AG04449 (cell line): ENCODE results near the gene CIAPIN1.

ENCODE experiments used
- CTCF ChIA-PET: fragments of 350-600 bp; formaldehyde crosslinking; extraction: SDS; loops from one replicate; lab custom pipeline; 2021; ENCODE audit warnings: antibody characterized with exemption; lab: Yijun Ruan, JAX
- POLR2A ChIA-PET: fragments of 400-600, 350-600 bp; formaldehyde crosslinking; extraction: SDS; loops from one replicate; lab custom pipeline; 2020; ENCODE audit warnings: antibody characterized with exemption, inconsistent platforms; lab: Yijun Ruan, JAX
- DNase-seq: peaks from one replicate; pipeline ENCODE4 v3.0.0-alpha.2; 2010; ENCODE audit warnings: low read depth, low spot score
- H3K4me3 ChIP-seq: 2 replicates; pipeline ENCODE4 v1.5.1; 2011; ENCODE audit warnings: low read depth, mild to moderate bottlenecking, control low read depth, low read length
- TF ChIP-seq, protein P1 (sequence below): IDR thresholded peaks from one replicate; pipeline ENCODE4 v1.5.1; 2011; ENCODE audit warnings: mild to moderate bottlenecking, moderate library complexity, low read length, control low read depth, inconsistent platforms; ENCODE audit not compliant: insufficient read depth; ENCODE audit errors: missing control alignments

The CIAPIN1 gene

DNA sequence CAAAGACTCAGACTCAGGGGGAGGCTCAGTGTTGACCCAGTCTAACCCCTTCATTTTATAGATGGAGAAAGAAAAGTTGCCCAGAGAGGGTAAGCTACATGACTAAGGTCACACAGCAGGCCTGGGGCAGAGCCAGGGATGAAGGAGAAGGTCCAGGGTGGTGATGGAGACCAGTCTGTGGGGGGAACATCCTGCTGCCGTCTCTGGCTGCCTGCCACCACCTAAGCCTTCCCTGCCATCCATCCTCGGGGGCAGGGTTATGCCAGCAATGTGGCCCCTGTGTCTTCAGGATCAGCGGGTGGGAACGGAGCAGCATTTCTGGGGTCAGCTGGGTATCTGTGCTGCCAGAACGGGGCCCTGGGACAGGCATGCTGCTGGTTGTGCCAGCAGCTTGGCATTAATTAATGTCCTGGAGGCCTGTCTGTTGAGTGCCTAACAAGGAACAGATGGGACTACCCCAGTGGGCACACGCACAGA lies 33.6 kb upstream of the CIAPIN1 start:
- ChIA-PET CTCF (interaction anchor here (13.2 to 13.9 kb wide), 2 partner anchors 19 to 39 kb away, joined by 103 to 161 read pairs; partner anchors contain the start of gene POLR2C), POLR2A (interaction anchor here (2.5 kb wide), 1 partner anchor 18 kb away, joined by 10 read pairs; the partner anchor contains the start of gene POLR2C)
- no peak overlapping the region for H3K4me3 ChIP-seq
- no peak for DNase-seq
- TF ChIP-seq, protein P1, sequence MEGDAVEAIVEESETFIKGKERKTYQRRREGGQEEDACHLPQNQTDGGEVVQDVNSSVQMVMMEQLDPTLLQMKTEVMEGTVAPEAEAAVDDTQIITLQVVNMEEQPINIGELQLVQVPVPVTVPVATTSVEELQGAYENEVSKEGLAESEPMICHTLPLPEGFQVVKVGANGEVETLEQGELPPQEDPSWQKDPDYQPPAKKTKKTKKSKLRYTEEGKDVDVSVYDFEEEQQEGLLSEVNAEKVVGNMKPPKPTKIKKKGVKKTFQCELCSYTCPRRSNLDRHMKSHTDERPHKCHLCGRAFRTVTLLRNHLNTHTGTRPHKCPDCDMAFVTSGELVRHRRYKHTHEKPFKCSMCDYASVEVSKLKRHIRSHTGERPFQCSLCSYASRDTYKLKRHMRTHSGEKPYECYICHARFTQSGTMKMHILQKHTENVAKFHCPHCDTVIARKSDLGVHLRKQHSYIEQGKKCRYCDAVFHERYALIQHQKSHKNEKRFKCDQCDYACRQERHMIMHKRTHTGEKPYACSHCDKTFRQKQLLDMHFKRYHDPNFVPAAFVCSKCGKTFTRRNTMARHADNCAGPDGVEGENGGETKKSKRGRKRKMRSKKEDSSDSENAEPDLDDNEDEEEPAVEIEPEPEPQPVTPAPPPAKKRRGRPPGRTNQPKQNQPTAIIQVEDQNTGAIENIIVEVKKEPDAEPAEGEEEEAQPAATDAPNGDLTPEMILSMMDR = no peak

DNA sequence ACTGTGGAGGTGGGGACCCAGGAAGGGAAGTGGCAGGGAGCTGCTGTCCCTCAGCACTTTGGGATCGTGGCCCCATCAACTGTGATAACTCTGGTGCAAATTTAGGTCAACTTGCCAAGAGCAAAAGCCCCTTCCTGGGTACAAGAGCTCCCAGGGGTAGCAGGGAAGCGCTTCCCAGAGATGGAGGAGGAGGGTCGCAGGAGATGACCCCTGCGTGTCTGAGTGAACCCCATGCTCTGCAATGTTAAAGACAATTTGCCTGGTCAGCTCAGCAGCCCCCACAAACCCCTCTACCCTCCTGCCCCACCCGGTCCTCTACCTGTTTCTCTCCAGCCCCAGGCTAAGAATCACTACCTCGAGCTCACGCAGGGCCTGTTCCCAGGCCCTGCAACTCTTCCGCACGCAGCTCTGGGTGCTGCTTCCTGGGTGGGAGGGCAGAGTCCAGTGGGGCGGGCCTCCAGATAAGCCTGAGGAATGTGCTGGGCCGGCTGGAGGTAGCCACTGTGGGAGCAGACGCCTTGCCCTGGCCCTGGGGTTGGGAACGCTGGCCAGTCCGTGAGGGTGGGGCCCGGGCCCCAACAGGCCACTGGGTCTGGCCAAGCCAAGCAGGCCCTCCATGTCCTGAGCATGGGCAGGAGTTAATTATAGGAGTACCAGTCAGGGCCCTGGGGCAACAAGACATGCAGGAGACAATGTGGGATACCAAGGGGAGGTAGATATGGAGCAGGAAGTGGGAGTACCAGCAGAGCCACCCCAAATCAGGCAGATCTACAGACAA lies 33.0 kb upstream of the CIAPIN1 start:
- POLR2A ChIA-PET = interaction anchor here (2.5 kb wide), 1 partner anchor 18 kb away, joined by 10 read pairs; the partner anchor contains the start of gene POLR2C
- TF ChIP-seq, protein P1 = no peak
- CTCF ChIA-PET = interaction anchor here (0.6 to 13.9 kb wide), 3 partner anchors 18 to 93 kb away, joined by 3 to 161 read pairs (median 103); partner anchors contain the start of gene POLR2C
- H3K4me3 ChIP-seq = peak overlapping the region; percentile 57
- DNase-seq = no peak

DNA sequence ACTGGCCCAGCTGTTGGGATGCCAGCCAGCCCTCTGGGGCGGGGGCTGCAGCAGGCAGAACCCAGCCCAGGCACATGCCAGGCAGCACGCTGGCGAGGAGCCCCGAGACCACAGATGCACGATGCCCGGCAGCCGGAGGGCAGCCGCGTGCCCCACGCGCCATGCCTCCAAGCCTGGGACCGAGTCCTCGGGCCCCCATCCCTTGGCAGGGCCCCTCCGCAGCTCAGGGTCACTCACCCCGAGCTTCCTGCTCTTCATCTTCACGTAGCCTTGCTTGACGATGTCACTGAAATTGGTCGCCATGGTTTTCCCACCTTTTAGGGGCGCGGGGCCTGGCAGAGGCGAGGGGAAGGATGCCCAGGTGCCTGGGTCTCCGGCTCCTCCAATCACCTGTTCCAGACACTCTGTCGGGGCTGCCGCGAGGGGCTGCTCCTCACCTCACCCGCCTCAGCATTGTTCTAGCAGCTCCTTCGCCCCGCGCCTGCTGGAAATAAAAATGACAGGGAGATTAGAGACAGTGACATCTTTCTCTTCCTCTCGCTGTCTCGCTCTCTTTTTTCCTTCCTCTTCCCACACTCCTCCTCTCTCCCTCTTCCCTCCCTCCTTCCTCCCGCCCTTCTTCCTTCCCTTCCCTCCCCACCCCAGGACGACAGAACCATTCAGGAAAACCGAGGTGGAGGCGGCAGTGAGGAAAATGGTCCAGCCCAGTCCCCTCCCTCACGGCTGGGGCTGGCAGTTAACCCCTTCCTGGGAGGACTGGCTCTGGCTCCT lies 32.2 kb upstream of the CIAPIN1 start:
- DNase-seq = no peak
- ChIA-PET POLR2A (interaction anchor here (2.5 kb wide), 1 partner anchor 17 kb away, joined by 10 read pairs; the partner anchor contains the start of gene POLR2C), CTCF (interaction anchor here (0.6 to 13.9 kb wide), 4 partner anchors 18 to 94 kb away, joined by 3 to 161 read pairs (median 53); partner anchors contain the start of gene POLR2C)
- TF ChIP-seq, protein P1 = no peak
- peak overlapping the region; percentile 57 for H3K4me3 ChIP-seq

DNA sequence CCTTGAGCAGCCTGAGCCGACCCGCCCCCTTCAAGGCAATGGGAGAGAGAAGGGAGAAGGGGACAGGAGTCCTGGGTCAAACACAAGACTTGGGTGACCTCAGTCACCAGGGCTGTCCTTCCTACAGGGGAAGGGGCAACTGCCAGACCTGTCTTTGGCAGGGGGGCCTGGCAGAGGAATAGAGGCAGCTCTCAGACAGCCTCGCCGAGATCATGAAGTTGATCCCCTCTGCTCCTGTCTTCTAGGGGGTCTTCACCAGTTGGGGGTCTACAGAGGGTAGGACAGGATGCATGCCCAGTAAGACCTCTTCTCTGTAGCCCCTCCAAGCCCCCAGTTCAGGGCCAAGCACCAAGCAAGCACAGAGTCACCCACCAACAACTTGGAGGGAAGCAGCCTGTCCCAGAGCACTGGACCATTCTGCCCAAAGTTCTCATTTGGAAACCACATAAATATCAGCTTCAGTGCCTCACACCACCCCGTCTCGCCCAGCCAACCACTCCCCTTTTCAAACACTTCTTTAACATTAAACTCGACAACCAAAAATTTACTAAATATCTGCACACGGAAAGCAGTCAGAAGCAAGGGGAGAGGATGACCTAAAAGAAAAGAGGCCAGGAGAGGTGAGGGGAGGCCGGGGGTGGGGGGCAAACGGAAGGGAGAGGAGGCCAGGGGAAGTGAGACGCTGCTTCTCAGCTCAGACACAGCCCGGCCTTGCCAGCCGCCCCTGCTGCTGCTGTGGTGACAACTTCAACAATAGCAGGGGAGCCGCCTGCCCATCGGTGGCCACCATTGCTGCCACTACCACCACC lies 31.4 kb upstream of the CIAPIN1 start:
- DNase-seq = no peak
- ChIA-PET POLR2A (no interaction called here), CTCF (interaction anchor here (1.1 to 13.9 kb wide), 3 partner anchors 17 to 61 kb away, joined by 3 to 161 read pairs (median 103); partner anchors contain the start of gene POLR2C)
- TF ChIP-seq, protein P1 = no peak
- peak overlapping the region; percentile 57 for H3K4me3 ChIP-seq

DNA sequence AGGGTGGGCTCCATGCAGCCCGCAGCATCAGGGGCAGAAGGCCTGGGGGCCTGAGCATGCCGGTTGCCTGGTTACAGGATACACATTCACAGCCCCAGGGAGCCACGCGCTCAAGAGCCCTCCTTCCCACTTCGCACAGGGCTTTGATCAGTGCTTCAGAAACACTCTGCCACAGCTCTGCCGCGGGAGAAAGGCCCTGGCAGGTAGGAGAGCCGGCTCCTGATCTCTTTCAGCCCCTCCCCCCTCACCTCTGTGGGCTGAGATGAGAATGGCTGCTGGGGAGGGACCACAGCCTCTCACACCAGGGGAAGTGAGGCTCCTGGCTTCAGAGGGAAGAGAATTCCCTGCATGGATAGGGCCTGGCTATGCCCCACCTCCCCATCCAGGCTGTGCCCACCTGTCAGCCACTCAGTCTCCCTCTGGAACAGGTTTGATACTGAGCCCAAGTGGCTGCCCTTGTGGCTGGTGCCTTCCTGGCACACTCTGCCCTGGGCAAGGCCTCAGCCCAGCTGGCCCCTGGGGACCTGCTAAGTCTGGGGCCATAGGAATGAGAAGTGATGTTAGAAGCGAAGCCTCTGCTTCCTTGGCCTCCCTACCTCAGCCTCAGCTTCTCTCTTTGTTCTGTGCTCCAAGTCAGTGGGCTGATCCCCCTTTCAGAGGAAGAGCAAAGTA lies 30.5 kb upstream of the CIAPIN1 start:
- TF ChIP-seq, protein P1 = no peak
- no peak overlapping the region for H3K4me3 ChIP-seq
- CTCF ChIA-PET = interaction anchor here (13.2 to 13.9 kb wide), 2 partner anchors 16 to 42 kb away, joined by 103 to 161 read pairs; partner anchors contain the start of gene POLR2C
- no peak for DNase-seq
- POLR2A ChIA-PET = no interaction called here
